Transverse colon (tissue), 3 donors: ENCODE data around the gene PPP1R27.

ENCODE experiments used
- EP300 ChIP-seq: sonication (generic); formaldehyde crosslinking; IDR thresholded peaks from one replicate; pipeline ENCODE4 v1.6.1; 2017; ENCODE audit warnings: antibody characterized with exemption, low read depth
- POLR2A ChIP-seq: fragments of 450-650 bp; IDR thresholded peaks from one replicate; pipeline ENCODE4 v1.6.1; 2016; ENCODE audit warnings: antibody characterized with exemption, mild to moderate bottlenecking, moderate library complexity
- TF ChIP-seq, protein P1 (sequence below), 5 experiments: fragments of 200-600 bp in 3 of 5; fragments of 450-650 bp in 2 of 5; sonication (generic) in 3 of 5; IDR thresholded peaks; 1 replicate in 2 of 5; 2 replicates in 3 of 5; pipeline ENCODE4 v1.5.1; 2016 to 2017; ENCODE audit warnings: antibody characterized with exemption in 5 of 5, inconsistent platforms in 3 of 5, mild to moderate bottlenecking in 2 of 5, moderate library complexity in 1 of 5

- TF ChIP-seq, protein P1, sequence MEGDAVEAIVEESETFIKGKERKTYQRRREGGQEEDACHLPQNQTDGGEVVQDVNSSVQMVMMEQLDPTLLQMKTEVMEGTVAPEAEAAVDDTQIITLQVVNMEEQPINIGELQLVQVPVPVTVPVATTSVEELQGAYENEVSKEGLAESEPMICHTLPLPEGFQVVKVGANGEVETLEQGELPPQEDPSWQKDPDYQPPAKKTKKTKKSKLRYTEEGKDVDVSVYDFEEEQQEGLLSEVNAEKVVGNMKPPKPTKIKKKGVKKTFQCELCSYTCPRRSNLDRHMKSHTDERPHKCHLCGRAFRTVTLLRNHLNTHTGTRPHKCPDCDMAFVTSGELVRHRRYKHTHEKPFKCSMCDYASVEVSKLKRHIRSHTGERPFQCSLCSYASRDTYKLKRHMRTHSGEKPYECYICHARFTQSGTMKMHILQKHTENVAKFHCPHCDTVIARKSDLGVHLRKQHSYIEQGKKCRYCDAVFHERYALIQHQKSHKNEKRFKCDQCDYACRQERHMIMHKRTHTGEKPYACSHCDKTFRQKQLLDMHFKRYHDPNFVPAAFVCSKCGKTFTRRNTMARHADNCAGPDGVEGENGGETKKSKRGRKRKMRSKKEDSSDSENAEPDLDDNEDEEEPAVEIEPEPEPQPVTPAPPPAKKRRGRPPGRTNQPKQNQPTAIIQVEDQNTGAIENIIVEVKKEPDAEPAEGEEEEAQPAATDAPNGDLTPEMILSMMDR (IDR thresholded peaks at IDR 0.05), result no peak
- TF ChIP-seq EP300, result no peak
- TF ChIP-seq POLR2A, result no peak
Measured at GRCh38 chr17:81807210-81807719, 27.6 kb downstream of the PPP1R27 start.
